Ovary (tissue), 3 donors: ENCODE results near the gene KRT83.

ENCODE experiments used
- CTCF ChIP-seq, 3 donors: fragments of 450-650 bp in 2 of 3; fragments of 200-600 bp in 1 of 3; IDR thresholded peaks; one replicate each; pipeline versions ENCODE4 v1.5.1 to v1.8.0; 2016 to 2022; ENCODE audit warnings: antibody characterized with exemption in 3 of 3, mild to moderate bottlenecking in 1 of 3
- POLR2A ChIP-seq: fragments of 450-650 bp; IDR thresholded peaks from one replicate; pipeline ENCODE4 v1.6.1; 2017; ENCODE audit warnings: antibody characterized with exemption, mild to moderate bottlenecking, moderate library complexity
- donor health status: DM: no; HTN: no; CAD: no.

DNA sequence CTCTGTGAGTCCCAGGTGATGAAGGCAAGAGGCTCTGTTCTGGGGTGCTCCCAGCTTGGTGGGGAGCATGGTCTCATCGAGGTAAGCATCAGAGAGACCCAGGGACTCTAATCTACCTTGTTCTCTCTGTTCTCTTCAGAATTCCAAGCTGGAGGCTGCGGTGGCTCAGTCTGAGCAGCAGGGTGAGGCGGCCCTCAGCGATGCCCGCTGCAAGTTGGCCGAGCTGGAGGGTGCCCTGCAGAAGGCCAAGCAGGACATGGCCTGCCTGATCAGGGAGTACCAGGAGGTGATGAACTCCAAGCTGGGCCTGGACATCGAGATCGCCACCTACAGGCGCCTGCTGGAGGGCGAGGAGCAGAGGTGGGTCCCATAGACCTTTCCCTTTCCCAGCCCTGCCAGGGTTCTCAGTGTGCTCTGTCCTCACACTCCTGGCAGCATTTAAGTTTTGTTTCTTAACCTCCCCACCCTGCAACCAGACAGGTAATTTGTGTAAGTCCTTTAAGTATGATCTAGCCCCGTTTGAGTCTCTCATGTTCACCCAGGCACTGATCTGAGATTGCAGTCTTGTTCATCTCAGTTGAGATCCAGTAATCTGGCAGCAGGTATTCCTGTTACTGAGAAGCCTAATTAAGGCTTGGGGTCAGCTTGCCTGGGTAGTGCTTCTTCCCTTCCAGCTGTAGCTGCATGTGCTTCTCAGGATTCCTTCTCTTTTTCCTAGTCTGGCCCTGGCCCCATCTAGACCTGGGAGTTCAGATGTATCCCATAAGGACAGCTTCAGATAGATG, 15.1 kb downstream of the KRT83 start:
- no peak for TF ChIP-seq CTCF (IDR thresholded peaks at IDR 0.05)
- no peak for TF ChIP-seq POLR2A
